ENCODE measurements around the gene TANGO2. TPM values are rescaled to one million over a fixed set of nuclear protein-coding genes. Genes with fewer than 3 reads are reported as not detected.

TANGO2 gene
- polyA plus RNA-seq, 1 donor from 2014 or later: 12.7 TPM

DNA sequence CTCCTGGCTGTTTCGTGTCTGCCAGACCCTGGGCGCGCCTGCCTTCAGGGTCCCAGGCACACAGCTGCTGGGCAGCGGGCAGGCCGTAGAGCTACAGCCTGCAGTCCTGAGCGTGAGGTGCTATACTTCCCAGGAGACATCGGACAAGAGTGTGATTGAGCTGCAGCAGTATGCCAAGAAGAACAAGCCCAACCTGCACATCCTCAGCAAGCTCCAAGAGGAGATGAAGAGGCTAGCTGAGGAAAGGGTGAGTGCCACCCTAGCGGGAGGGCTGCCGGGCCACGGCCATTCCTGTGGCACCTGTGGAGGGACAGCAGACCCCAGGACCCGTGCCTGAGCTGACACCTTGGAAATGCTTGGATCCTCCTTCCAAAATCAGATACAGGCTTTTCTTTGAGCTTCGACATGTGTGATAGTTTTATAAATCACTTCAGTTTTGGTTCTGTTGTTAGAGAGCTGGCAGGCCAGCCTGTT lies 87.9 kb downstream of the TANGO2 start:
- Histone ChIP-seq H3K27me3 (ENCODE audit: insufficient read depth, low read depth, low read length) (no peaks in the 10 kb centered on the region), H3K4me2 (ENCODE audit: low read length) (no peak overlapping the region), H4K20me1 (ENCODE audit: insufficient read depth) (peaks cover 6% of the 10 kb centered on the region), H2AFZ (ENCODE audit: low read depth, low read length) (no peak overlapping the region), H3K79me2 (replicated peaks; ENCODE audit: insufficient read depth, low read length) (no peaks in the 10 kb centered on the region), H3K27ac (ENCODE audit: low read length) (no peak overlapping the region), H3F3A (ENCODE audit: insufficient read depth, low read length, poor library complexity, severe bottlenecking) (no peaks in the 10 kb centered on the region), H3K9me2 (ENCODE audit: insufficient read depth, low read length) (no peaks in the 10 kb centered on the region), H3K9ac (ENCODE audit: low read length) (no peak overlapping the region), H3K9me3 (ENCODE audit: low read length) (no peaks in the 10 kb centered on the region), H3K4me3 (ENCODE audit: low read length) (no peak overlapping the region), H3K36me3 (ENCODE audit: insufficient read depth, low read length) (peaks cover 14% of the 10 kb centered on the region)
- TF ChIP-seq, protein P1, sequence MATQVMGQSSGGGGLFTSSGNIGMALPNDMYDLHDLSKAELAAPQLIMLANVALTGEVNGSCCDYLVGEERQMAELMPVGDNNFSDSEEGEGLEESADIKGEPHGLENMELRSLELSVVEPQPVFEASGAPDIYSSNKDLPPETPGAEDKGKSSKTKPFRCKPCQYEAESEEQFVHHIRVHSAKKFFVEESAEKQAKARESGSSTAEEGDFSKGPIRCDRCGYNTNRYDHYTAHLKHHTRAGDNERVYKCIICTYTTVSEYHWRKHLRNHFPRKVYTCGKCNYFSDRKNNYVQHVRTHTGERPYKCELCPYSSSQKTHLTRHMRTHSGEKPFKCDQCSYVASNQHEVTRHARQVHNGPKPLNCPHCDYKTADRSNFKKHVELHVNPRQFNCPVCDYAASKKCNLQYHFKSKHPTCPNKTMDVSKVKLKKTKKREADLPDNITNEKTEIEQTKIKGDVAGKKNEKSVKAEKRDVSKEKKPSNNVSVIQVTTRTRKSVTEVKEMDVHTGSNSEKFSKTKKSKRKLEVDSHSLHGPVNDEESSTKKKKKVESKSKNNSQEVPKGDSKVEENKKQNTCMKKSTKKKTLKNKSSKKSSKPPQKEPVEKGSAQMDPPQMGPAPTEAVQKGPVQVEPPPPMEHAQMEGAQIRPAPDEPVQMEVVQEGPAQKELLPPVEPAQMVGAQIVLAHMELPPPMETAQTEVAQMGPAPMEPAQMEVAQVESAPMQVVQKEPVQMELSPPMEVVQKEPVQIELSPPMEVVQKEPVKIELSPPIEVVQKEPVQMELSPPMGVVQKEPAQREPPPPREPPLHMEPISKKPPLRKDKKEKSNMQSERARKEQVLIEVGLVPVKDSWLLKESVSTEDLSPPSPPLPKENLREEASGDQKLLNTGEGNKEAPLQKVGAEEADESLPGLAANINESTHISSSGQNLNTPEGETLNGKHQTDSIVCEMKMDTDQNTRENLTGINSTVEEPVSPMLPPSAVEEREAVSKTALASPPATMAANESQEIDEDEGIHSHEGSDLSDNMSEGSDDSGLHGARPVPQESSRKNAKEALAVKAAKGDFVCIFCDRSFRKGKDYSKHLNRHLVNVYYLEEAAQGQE (IDR thresholded peaks at IDR 0.05; ENCODE audit: borderline replicate concordance): no peak
- TF ChIP-seq EZH2 (IDR thresholded peaks at IDR 0.05; ENCODE audit: borderline replicate concordance, insufficient read depth, low read length, poor library complexity, severe bottlenecking) (no peak), POLR2AphosphoS5 (IDR thresholded peaks at IDR 0.05) (no peak), SMC3 (conservative IDR thresholded peaks at IDR 0.05; ENCODE audit: poor library complexity) (no peak), TAF1 (IDR thresholded peaks at IDR 0.05; ENCODE audit: low read depth) (no peak), RAD21 (conservative IDR thresholded peaks at IDR 0.05) (no peak), EP300 (conservative IDR thresholded peaks at IDR 0.05; ENCODE audit: poor library complexity, severe bottlenecking) (no peak), MXI1 (conservative IDR thresholded peaks at IDR 0.05; ENCODE audit: poor library complexity, severe bottlenecking) (no peak)
- TF ChIP-seq, protein P2, sequence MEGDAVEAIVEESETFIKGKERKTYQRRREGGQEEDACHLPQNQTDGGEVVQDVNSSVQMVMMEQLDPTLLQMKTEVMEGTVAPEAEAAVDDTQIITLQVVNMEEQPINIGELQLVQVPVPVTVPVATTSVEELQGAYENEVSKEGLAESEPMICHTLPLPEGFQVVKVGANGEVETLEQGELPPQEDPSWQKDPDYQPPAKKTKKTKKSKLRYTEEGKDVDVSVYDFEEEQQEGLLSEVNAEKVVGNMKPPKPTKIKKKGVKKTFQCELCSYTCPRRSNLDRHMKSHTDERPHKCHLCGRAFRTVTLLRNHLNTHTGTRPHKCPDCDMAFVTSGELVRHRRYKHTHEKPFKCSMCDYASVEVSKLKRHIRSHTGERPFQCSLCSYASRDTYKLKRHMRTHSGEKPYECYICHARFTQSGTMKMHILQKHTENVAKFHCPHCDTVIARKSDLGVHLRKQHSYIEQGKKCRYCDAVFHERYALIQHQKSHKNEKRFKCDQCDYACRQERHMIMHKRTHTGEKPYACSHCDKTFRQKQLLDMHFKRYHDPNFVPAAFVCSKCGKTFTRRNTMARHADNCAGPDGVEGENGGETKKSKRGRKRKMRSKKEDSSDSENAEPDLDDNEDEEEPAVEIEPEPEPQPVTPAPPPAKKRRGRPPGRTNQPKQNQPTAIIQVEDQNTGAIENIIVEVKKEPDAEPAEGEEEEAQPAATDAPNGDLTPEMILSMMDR (IDR thresholded peaks at IDR 0.05; ENCODE audit: poor library complexity, severe bottlenecking): no peak

DNA sequence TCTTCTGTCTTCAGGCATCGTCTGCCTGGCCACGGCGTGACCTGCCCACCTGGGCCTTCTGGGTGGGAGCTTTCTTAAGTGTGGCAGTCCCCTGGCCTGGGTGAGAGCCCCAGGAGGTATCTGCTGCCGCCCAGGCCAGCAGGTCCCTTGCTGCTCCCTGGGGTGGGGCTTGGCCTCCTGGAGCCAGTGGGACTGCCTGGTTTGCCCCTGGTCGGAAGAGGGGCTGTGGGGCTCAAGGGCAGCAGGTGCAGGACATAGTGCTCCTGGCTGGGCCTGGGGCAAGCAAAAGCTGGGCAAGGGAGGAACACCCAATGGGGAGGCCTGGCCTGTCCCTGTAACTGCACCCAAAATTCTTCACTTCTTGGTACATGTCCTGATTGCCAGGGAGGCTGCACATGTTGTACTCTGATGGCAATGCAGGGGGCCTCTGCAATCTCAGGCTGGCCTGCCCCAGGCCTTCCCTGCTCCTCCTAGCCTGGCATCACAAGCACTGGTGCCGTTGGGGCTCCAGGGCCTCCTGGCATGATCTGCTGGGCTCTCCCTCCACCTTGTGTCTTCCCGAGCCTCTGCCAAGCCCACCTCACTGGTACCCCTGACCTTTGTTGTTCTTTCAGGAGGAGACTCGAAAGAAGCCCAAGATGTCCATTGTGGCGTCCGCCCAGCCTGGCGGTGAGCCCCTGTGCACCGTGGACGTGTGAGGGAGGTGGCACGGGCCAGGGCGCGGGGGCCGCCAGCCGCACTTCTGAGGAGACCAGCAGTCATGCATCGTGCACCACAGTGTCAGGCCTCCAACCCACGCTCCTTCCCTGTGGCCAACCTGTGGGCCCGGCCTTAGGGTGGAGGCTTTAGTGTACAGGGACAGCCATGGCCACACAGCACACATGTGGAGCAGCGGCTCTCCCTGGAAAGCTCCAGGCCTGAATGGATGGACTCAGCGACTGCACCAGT lies 88.8 kb downstream of the TANGO2 start:
- Histone ChIP-seq H3K9me3 (ENCODE audit: low read length) (no peaks in the 10 kb centered on the region), H2AFZ (ENCODE audit: low read depth, low read length) (no peak overlapping the region), H3K4me3 (ENCODE audit: low read length) (no peak overlapping the region), H3K9ac (ENCODE audit: low read length) (no peak overlapping the region), H3K36me3 (ENCODE audit: insufficient read depth, low read length) (peaks cover 11% of the 10 kb centered on the region), H3K4me2 (ENCODE audit: low read length) (no peak overlapping the region), H3F3A (ENCODE audit: insufficient read depth, low read length, poor library complexity, severe bottlenecking) (no peaks in the 10 kb centered on the region), H3K27ac (ENCODE audit: low read length) (no peak overlapping the region), H4K20me1 (ENCODE audit: insufficient read depth) (peaks cover 2% of the 10 kb centered on the region), H3K79me2 (replicated peaks; ENCODE audit: insufficient read depth, low read length) (no peaks in the 10 kb centered on the region), H3K27me3 (ENCODE audit: insufficient read depth, low read depth, low read length) (no peaks in the 10 kb centered on the region), H3K9me2 (ENCODE audit: insufficient read depth, low read length) (no peaks in the 10 kb centered on the region)
- TF ChIP-seq EZH2 (IDR thresholded peaks at IDR 0.05; ENCODE audit: borderline replicate concordance, insufficient read depth, low read length, poor library complexity, severe bottlenecking) (no peak), EP300 (conservative IDR thresholded peaks at IDR 0.05; ENCODE audit: poor library complexity, severe bottlenecking) (no peak), RAD21 (conservative IDR thresholded peaks at IDR 0.05) (no peak), TAF1 (IDR thresholded peaks at IDR 0.05; ENCODE audit: low read depth) (no peak), POLR2AphosphoS5 (IDR thresholded peaks at IDR 0.05) (no peak), SMC3 (conservative IDR thresholded peaks at IDR 0.05; ENCODE audit: poor library complexity) (no peak), MXI1 (conservative IDR thresholded peaks at IDR 0.05; ENCODE audit: poor library complexity, severe bottlenecking) (no peak)
- TF ChIP-seq, protein P1 (IDR thresholded peaks at IDR 0.05; ENCODE audit: borderline replicate concordance): no peak
- TF ChIP-seq, protein P2 (IDR thresholded peaks at IDR 0.05; ENCODE audit: poor library complexity, severe bottlenecking): no peak

Data from neural cell (in vitro differentiated cells).